Bronchial epithelial cell (primary cell): ENCODE data around the gene SIGLEC5. TPM values are rescaled to one million over a fixed set of nuclear protein-coding genes. Genes with fewer than 3 reads are reported as not detected.

Experiments
- DNase-seq: peaks from one replicate; pipeline ENCODE4 v3.0.0-alpha.2; 2010; ENCODE audit warnings: low read depth
- FAIRE-seq: peaks from 2 replicates; lab custom pipeline; 2011; peaks lifted over from hg19 to GRCh38; lab: Jason Lieb, UNC
- H3K27me3 ChIP-seq: 2 replicates; pipeline ENCODE4 v1.5.1; 2011; ENCODE audit warnings: low read length; ENCODE audit not compliant: control insufficient read depth, insufficient read depth
- H3K36me3 ChIP-seq: 2 replicates; pipeline ENCODE4 v1.5.1; 2011; ENCODE audit warnings: low read length; ENCODE audit not compliant: control insufficient read depth, insufficient read depth
- H3K4me3 ChIP-seq: 2 replicates; pipeline ENCODE4 v1.5.1; 2011; ENCODE audit warnings: mild to moderate bottlenecking, low read depth, low read length, control low read depth
- total RNA-seq: library from RNA; depleted of rRNA; stranded (reverse); fragments of >200 nt; gene quantifications from 2 replicates; pipeline ENCODE4 v1.2.1, GENCODE V29; 2014
- TF ChIP-seq, protein P1 (sequence below): IDR thresholded peaks from 2 replicates; pipeline ENCODE4 v1.5.1; 2011; ENCODE audit warnings: mild to moderate bottlenecking, moderate library complexity, low read length, control low read depth, inconsistent platforms; ENCODE audit not compliant: insufficient read depth, severe bottlenecking

SIGLEC5 gene
- total RNA-seq, 1 donor from 2014 or later: not detected

DNA sequence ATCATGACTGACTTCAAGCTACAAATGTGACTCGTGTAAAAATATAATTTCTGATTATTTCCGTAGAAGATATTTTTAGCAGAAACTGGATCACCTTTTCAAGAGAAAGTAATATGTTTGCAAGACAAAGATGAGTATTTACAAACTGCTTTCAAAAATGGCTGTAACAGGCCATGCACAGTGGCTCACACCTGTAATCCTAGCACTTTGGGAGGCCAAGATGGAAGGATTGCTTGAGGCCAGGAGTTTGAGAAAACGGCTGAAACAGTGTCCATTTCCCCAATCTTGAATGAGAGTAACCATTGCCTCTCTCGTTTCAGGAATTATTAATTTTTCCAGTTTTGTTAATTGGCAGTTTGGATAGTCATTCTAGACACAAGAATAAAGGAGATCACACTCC, 62.6 kb downstream of the SIGLEC5 start:
- TF ChIP-seq, protein P1, sequence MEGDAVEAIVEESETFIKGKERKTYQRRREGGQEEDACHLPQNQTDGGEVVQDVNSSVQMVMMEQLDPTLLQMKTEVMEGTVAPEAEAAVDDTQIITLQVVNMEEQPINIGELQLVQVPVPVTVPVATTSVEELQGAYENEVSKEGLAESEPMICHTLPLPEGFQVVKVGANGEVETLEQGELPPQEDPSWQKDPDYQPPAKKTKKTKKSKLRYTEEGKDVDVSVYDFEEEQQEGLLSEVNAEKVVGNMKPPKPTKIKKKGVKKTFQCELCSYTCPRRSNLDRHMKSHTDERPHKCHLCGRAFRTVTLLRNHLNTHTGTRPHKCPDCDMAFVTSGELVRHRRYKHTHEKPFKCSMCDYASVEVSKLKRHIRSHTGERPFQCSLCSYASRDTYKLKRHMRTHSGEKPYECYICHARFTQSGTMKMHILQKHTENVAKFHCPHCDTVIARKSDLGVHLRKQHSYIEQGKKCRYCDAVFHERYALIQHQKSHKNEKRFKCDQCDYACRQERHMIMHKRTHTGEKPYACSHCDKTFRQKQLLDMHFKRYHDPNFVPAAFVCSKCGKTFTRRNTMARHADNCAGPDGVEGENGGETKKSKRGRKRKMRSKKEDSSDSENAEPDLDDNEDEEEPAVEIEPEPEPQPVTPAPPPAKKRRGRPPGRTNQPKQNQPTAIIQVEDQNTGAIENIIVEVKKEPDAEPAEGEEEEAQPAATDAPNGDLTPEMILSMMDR: no peak
- FAIRE-seq: no peak
- H3K27me3 ChIP-seq: no peaks in the 10 kb centered on the region
- no peak for DNase-seq
- no peak overlapping the region for H3K4me3 ChIP-seq
- H3K36me3 ChIP-seq: no peaks in the 10 kb centered on the region

- FAIRE-seq (no peak), DNase-seq (no peak)
- no peaks in the 10 kb centered on the region for H3K36me3 ChIP-seq
- H3K4me3 ChIP-seq: no peak overlapping the region
- TF ChIP-seq, protein P1: no peak
- H3K27me3 ChIP-seq: no peaks in the 10 kb centered on the region
Measured at GRCh38 chr19:51566489-51567100, 63.6 kb downstream of the SIGLEC5 start.

DNA sequence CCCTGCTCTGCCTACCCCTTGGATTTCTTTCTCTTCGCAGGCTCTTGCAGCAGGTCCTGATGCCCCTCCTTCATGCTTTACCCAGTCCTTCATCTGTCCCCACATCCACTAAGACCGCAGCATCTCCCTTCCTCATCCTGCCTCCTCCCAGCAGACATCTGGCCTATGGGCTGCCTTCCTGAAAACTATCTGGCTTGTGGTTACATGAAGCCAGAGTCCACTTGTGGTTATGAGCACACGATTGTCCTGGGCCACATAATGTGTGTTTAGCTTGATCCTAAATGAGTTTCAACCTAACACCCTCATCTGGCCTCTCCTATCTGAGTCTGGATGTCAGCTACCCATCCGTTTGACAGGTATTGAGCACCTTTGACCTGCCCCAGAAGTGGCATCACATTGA, 64.6 kb downstream of the SIGLEC5 start:
- Histone ChIP-seq H3K4me3 (no peak overlapping the region), H3K36me3 (no peaks in the 10 kb centered on the region), H3K27me3 (no peaks in the 10 kb centered on the region)
- TF ChIP-seq, protein P1: no peak
- DNase-seq: no peak
- FAIRE-seq: peak; percentile 66

GRCh38 chr19:51564791-51565190, 65.4 kb downstream of the SIGLEC5 start:
- Histone ChIP-seq H3K4me3 (no peak overlapping the region), H3K27me3 (no peaks in the 10 kb centered on the region), H3K36me3 (no peaks in the 10 kb centered on the region)
- FAIRE-seq: no peak
- no peak for DNase-seq
- TF ChIP-seq, protein P1: no peak

Other genes with a start within 250 kb of the SIGLEC5 start
- gene LIM2, start 242.4 kb downstream of the SIGLEC5 start, total RNA-seq: not detected in 2 replicates
- gene C19orf84, start 239.8 kb downstream of the SIGLEC5 start, total RNA-seq: not detected in 2 replicates
- gene SIGLEC10, start 212.8 kb downstream of the SIGLEC5 start, total RNA-seq: not detected in 2 replicates
- gene SIGLEC8, start 171.9 kb downstream of the SIGLEC5 start, total RNA-seq: not detected in 2 replicates
- not detected in 2 replicates for gene CEACAM18, start 151.9 kb downstream of the SIGLEC5 start, total RNA-seq
- not detected in 2 replicates for gene SIGLEC12, start 128.6 kb downstream of the SIGLEC5 start, total RNA-seq
- gene SIGLEC6, start 98.7 kb downstream of the SIGLEC5 start, total RNA-seq: not detected in 2 replicates
- 1.6 and 2.2 TPM in 2 replicates for gene ZNF175, start 59.1 kb downstream of the SIGLEC5 start, total RNA-seq
- gene SIGLEC14, start 16.4 kb upstream of the SIGLEC5 start, total RNA-seq: not detected in 2 replicates
- 1.1 and 3.2 TPM in 2 replicates for gene SPACA6, start 62.9 kb upstream of the SIGLEC5 start, total RNA-seq
- gene HAS1, start 93.6 kb upstream of the SIGLEC5 start, total RNA-seq: 0.13 and 0.26 TPM in 2 replicates
- not detected in 2 replicates for gene FPR1, start 121.5 kb upstream of the SIGLEC5 start, total RNA-seq
- gene FPR2, start 130.8 kb upstream of the SIGLEC5 start, total RNA-seq: not detected in 2 replicates
- gene FPR3, start 164.8 kb upstream of the SIGLEC5 start, total RNA-seq: not detected in 2 replicates